ENCODE data around the gene MTF2.

The MTF2 gene

DNA sequence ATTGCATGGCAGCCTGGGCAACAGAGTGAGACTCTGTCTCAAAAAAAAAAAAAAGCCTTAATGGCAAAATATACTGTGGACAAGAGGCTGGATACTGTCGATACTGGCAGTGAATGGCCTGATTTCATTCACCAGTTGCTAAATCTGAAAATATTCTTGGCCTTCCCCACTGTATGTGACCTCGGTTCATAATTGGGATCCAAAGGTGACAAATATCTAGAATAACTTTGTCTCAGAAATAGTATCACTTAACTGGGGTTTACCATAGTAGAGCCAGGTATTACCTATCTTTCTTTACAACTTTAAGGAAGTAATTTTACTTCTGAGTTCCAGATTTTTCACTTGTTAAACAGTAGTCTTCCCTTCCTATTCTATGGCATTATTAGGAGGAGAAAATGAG is 8.4 kb downstream of the MTF2 start:
- DNase-seq, result no peak

GRCh38 chr1:93093332-93094006 is 14.4 kb downstream of the MTF2 start:
- DNase-seq, result no peak

- DNase-seq, result no peak
These were observed 16.9 kb downstream of the MTF2 start for GRCh38 chr1:93095804-93096585.

GRCh38 chr1:93102142-93102541 is 23.1 kb downstream of the MTF2 start:
- DNase-seq, result no peak

DNA sequence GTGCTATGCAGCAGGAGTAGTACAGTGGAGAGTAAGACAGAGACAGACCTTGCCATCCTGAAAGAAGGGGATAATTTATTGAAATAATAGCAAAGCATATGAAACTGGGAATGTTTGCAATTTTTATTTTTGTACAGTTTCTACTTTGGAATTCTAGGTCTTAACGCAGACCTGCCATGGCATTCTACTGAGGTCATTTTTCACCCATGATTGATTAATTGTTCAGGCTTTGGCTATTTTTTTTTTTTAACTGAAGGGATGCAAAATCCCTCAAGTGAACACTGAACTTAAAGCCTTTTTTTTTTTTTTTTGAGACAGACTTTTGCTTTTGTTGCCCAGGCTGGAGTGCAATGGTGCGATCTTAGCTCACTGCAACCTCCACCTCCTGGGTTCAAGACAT is 27.1 kb downstream of the MTF2 start:
- no peak for DNase-seq

DNA sequence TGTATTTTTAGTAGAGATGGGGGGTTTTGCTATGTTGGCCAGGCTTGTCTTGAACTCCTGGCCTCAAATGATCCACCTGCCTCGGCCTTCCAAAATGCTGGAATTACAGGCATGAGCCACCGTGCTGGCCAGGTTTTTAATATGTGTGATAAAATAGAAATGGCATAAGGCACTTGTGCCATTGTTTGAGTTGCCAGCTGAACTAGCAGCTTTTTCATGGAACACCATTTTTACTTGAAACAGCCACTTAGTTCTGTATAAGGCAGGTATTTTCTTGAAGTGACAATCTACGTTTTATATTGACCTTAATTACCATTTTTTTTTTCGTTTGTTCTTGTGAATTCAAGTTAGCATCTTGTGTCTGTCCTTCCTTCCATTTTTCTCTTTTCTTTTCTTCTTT is 28.3 kb downstream of the MTF2 start:
- no peak for DNase-seq

DNA sequence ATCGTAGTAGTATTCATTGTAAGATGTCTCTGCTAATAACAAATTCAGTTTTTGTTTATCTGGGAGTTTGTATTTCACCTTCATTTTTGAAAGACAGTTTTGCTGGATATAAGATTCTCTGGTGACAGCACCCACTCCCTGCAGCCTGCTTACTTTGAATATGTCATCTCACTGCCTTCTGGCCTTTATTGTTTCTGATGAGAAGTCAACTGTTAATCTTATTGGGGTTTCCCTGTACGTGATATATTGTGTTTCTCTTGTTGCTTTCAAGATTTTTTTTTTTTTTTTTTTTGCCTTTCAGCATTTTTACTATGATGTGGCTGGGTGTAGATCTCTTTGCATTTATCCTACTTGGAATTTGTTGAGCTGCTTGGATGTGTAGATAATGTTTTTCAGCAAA is 29.3 kb downstream of the MTF2 start:
- DNase-seq, result no peak

- DNase-seq, result no peak
These were observed 30.5 kb downstream of the MTF2 start for GRCh38 chr1:93109578-93109977.

GRCh38 chr1:93111065-93111464 is 32.0 kb downstream of the MTF2 start:
- no peak for DNase-seq

- DNase-seq, result no peak
These were observed 32.5 kb downstream of the MTF2 start for GRCh38 chr1:93111561-93111960.

- DNase-seq, result no peak
These were observed 34.0 kb downstream of the MTF2 start for GRCh38 chr1:93113127-93113526.

DNA sequence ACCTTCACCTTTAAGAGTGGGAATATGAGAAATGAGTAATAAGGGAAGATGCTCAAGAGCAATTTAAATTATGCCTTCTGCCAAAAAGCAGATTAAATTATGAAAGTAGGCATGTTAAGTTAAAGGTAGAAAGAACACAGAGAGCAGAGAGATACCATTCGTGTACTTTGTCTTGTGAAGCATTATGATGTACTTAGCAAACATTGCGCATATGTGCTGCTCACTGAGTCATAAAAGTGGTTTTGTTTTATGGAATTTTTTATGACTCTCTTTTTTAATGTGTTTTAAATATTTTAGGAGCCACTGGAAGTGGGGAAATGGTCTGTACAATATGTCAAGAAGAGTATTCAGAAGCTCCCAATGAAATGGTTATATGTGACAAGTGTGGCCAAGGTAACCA is 35.3 kb downstream of the MTF2 start:
- DNase-seq, result no peak

- DNase-seq, result no peak
These were observed 41.5 kb downstream of the MTF2 start for GRCh38 chr1:93120614-93121013.

- DNase-seq, result no peak
These were observed 44.2 kb downstream of the MTF2 start for GRCh38 chr1:93123201-93123783.

DNA sequence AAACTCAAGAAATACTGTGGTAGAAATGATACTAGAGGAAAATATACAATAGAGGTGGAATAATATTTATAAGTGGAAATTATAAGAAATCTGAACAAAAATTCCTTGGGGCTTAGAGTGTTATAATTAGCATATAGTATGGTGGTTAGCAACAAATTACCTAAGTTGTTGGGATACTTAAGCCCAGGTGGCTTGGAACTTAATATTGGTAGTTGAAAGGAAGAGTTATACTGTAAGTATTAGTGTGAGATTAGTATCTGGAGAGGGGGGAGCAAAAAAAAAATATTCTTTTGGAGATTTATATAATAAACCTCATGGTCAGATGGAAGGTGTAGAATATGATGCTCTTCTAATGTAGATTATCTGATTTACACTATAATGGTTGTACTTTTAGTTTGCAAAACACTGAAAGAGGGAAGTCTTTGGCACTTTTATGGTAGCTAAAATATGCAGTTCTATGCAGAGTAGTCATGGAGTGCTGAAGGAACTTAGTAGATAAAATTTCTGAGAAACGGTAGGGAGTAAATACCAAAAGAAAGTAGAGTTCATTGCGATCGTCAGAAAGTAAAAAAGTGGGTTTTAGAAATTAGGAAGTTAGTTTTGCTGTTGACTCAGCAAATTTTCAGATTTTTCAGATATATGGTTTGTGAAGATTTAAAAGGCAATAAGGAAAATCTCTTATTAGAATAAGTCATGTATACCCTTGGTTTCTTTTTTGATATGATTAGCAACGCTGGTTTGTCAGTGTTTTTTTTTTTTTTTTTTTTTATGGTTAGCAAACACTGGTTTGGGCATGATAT is 45.7 kb downstream of the MTF2 start:
- no peak for DNase-seq

DNA sequence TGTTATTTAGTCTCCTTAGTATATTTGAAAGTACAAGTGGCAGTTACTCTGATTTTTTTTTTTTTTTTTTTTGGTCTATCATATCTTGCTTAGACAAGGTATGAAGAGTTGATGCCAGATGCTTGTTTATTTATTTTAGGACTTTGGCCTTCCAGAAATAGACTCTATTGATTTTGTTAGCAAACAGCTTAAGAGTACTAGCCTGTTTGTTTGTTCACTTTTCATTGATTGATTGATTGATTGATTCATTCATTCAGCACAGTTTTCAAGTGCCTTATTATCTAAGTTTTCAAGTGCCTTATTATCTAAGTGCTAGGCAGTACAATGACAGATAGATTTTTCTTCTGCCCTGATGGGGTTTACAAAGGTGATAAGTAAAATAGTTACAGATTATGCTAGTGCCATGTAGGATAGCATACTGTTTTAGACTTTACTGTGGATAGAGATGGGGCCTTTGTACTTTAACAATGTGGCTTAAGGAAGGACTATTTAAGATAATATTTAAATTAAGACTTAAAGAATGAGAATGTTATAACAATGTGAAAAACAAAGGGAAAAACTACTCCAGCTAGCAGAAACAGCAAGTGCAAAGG is 50.5 kb downstream of the MTF2 start:
- DNase-seq, result peak; percentile 14

- DNase-seq, result no peak
These were observed 53.6 kb downstream of the MTF2 start for GRCh38 chr1:93132638-93133037.

GRCh38 chr1:93136445-93136844 is 57.4 kb downstream of the MTF2 start:
- no peak for DNase-seq

DNA sequence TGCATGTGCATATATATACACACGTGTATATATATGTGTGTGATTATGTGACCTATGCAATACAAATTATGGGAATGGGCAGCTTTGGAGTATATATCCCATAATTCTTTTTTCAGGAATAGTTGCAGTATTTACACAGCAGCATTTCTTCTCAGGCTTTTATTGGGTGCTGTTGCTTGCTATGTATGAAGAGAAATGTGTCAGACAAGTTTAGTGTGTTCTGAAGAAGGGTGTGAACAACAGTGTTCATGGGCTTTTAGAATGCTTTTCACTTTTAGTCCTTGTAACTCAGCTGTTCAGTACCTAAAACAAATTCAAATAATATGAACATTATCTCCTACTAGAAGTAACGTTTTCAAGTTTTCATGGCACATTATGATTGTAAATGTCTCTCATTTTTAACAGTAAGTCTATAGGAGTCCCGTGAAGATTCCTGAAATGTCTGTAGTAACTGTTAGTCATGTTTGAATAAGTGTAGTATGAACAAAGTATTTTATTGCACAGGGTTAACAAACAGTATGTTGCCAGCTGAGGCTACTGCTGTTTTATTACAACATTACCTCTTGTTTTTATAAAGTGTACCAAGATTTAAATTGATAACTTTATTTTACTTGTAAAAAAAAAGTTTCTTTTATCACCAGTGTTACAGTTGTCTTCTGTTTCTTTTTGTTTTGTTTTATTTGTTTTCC is 58.7 kb downstream of the MTF2 start:
- DNase-seq, result no peak

GRCh38 chr1:93140106-93140505 is 61.0 kb downstream of the MTF2 start:
- no peak for DNase-seq

GRCh38 chr1:93142161-93142560 is 63.1 kb downstream of the MTF2 start:
- DNase-seq, result no peak

DNA sequence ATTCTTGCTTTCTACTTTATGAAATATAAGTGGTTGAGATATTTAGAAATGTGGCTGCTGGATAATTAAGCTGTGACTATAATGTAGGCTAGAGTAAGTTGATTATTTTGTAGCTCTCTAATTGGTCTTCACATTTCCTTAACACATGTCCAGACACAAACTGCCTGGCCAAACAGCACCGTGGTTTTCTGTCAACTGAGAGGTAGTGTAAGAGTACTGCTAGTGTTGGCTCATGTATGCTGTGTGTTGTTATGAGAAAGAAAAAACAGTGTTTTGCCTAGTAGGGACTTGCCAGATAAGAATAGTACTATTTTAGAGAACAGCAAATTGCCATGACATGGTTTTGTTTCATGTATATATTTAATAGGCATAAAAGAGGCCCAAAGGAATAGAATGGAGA is 64.1 kb downstream of the MTF2 start:
- DNase-seq, result no peak

Measured in NCI-H510A (cell line).